Ishikawa (cell line): Measurements from ENCODE around the gene GSC.

Experiments
- CEBPB ChIP-seq: IDR thresholded peaks from 2 replicates; pipeline ENCODE4 v1.6.1; 2012
- CREB1 ChIP-seq: IDR thresholded peaks from 2 replicates; pipeline ENCODE4 v1.6.1; 2012; ENCODE audit warnings: low read depth
- EGR1 ChIP-seq: IDR thresholded peaks from 2 replicates; pipeline ENCODE4 v1.6.1; 2012
- EP300 ChIP-seq: IDR thresholded peaks from 2 replicates; pipeline ENCODE4 v1.6.1; 2012; ENCODE audit warnings: borderline replicate concordance
- FOXM1 ChIP-seq: IDR thresholded peaks from 2 replicates; pipeline ENCODE4 v1.6.1; 2012; ENCODE audit warnings: low read depth, borderline replicate concordance
- NFIC ChIP-seq: IDR thresholded peaks from 2 replicates; pipeline ENCODE4 v1.6.1; 2012
- RAD21 ChIP-seq: IDR thresholded peaks from 2 replicates; pipeline ENCODE4 v1.6.1; 2012; ENCODE audit warnings: low read depth
- TAF1 ChIP-seq: IDR thresholded peaks from 2 replicates; pipeline ENCODE4 v1.6.1; 2012; ENCODE audit warnings: low read depth, mild to moderate bottlenecking
- TCF12 ChIP-seq: IDR thresholded peaks from 2 replicates; pipeline ENCODE4 v1.6.1; 2012; ENCODE audit warnings: low read depth
- TEAD4 ChIP-seq: IDR thresholded peaks from 2 replicates; pipeline ENCODE4 v1.6.1; 2012
- YY1 ChIP-seq: IDR thresholded peaks from 2 replicates; pipeline ENCODE4 v1.6.1; 2012; ENCODE audit warnings: low read depth
- ZBTB7A ChIP-seq: IDR thresholded peaks from 2 replicates; pipeline ENCODE4 v1.6.1; 2012; ENCODE audit warnings: low read depth
- TF ChIP-seq, protein P1 (sequence below): IDR thresholded peaks from 2 replicates; pipeline ENCODE4 v1.6.1; 2012; ENCODE audit warnings: low read depth, mild to moderate bottlenecking
- TF ChIP-seq, protein P2 (sequence below): IDR thresholded peaks from 2 replicates; pipeline ENCODE4 v1.6.1; 2012
- TF ChIP-seq, protein P3 (sequence below): IDR thresholded peaks from 2 replicates; pipeline ENCODE4 v1.6.1; 2012

Gene GSC

DNA sequence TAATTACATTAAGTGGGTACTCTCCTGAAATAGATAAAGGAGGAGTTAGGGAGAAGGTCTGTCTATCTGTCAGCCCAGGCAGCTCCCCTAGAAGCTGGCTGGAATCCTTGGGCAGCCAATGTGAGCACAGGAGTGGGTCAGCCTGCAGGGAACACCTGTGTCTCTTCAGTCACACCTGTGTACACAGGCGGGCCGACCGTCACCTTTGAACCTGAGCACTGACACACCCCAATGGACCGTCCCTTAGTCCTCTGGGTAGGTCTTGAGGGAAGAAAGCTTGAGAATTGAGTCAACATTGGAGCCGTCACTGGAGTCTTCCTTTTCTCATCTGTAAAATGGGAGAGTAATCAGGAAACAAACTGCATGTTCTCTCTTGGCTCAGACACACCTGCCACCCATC lies 9.8 kb upstream of the GSC start:
- TF ChIP-seq, protein P1, sequence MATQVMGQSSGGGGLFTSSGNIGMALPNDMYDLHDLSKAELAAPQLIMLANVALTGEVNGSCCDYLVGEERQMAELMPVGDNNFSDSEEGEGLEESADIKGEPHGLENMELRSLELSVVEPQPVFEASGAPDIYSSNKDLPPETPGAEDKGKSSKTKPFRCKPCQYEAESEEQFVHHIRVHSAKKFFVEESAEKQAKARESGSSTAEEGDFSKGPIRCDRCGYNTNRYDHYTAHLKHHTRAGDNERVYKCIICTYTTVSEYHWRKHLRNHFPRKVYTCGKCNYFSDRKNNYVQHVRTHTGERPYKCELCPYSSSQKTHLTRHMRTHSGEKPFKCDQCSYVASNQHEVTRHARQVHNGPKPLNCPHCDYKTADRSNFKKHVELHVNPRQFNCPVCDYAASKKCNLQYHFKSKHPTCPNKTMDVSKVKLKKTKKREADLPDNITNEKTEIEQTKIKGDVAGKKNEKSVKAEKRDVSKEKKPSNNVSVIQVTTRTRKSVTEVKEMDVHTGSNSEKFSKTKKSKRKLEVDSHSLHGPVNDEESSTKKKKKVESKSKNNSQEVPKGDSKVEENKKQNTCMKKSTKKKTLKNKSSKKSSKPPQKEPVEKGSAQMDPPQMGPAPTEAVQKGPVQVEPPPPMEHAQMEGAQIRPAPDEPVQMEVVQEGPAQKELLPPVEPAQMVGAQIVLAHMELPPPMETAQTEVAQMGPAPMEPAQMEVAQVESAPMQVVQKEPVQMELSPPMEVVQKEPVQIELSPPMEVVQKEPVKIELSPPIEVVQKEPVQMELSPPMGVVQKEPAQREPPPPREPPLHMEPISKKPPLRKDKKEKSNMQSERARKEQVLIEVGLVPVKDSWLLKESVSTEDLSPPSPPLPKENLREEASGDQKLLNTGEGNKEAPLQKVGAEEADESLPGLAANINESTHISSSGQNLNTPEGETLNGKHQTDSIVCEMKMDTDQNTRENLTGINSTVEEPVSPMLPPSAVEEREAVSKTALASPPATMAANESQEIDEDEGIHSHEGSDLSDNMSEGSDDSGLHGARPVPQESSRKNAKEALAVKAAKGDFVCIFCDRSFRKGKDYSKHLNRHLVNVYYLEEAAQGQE, result no peak
- TF ChIP-seq CREB1 (no peak), TEAD4 (no peak), TCF12 (no peak), RAD21 (no peak), CEBPB (no peak), TAF1 (no peak), YY1 (no peak), ZBTB7A (no peak), NFIC (no peak), EGR1 (no peak), EP300 (no peak)
- TF ChIP-seq, protein P2, sequence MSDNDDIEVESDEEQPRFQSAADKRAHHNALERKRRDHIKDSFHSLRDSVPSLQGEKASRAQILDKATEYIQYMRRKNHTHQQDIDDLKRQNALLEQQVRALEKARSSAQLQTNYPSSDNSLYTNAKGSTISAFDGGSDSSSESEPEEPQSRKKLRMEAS, result no peak
- TF ChIP-seq, protein P3, sequence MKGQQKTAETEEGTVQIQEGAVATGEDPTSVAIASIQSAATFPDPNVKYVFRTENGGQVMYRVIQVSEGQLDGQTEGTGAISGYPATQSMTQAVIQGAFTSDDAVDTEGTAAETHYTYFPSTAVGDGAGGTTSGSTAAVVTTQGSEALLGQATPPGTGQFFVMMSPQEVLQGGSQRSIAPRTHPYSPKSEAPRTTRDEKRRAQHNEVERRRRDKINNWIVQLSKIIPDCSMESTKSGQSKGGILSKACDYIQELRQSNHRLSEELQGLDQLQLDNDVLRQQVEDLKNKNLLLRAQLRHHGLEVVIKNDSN, result no peak

DNA sequence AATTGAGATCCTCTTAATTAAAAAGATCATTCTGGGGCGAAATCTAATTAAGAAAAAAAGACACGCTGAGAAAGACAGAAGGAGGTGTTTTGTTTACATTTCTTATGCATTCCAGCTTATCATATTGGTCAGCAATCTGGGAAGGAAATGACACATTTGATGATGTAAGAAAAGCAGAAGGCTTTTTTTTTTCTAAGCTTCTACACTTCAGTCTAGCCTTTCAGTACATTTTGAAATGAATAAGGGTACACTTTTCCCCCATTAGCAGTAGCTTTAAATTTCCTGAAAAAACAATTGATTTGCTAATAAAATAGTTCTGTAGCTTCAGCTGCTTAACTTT lies 5.9 kb upstream of the GSC start:
- TF ChIP-seq YY1 (no peak), CREB1 (no peak), FOXM1 (no peak), EGR1 (no peak), TEAD4 (no peak), TAF1 (no peak), EP300 (no peak), RAD21 (no peak), CEBPB (no peak), ZBTB7A (no peak), NFIC (no peak), TCF12 (no peak)
- TF ChIP-seq, protein P2, result no peak
- TF ChIP-seq, protein P3, result no peak
- TF ChIP-seq, protein P1, result no peak

DNA sequence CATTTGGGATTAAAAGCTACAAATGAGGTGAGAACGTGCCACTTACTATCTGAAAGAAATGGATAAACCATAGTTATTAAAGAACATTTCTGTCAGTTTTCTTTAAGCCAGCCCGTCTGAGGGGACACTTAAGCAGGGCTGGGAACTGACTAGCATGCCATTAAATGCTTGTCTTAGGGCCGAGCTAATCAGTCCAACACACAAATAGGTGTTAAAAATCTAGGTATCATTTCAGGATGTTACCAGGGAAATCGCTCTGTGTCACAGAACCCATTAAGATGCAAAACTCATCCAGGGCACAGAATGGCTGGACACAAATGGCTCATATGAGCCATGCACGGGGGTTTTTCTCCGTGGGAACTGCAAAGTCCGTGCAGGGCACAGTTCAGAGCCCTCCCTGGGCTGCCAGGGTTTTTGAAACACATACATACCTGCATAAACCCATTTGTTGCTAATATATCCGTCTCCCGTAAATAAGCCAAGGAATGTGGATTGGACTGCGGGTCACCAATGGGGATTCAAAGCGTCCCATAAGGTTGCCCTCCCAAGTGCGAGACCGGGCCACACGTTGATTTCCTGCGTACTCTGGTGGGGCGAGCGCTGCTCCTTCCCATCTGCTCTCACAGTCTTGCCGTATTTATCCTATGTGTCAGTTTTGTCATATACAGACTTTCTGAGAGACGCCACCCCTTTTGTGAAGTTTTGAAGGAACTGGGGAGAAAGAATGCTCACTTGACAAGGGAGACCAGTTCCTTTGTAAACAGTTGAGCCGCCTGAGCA lies 5.4 kb upstream of the GSC start:
- TF ChIP-seq TEAD4, result no peak
- no peak for TF ChIP-seq RAD21
- no peak for TF ChIP-seq EP300
- TF ChIP-seq EGR1, result no peak
- no peak for TF ChIP-seq CREB1
- TF ChIP-seq, protein P2, result no peak
- TF ChIP-seq CEBPB, result no peak
- no peak for TF ChIP-seq NFIC
- TF ChIP-seq, protein P3, result no peak
- no peak for TF ChIP-seq TCF12
- TF ChIP-seq FOXM1, result no peak
- TF ChIP-seq, protein P1, result no peak
- TF ChIP-seq ZBTB7A, result no peak
